CD4-positive, alpha-beta T cell treated with Interferon gamma for 1 hour (primary cell): ENCODE measurements around the gene TP53BP2.

Source experiments
- DNase-seq: peaks from one replicate; pipeline ENCODE4 v3.0.0-alpha.2; 2020

TP53BP2 gene

DNA sequence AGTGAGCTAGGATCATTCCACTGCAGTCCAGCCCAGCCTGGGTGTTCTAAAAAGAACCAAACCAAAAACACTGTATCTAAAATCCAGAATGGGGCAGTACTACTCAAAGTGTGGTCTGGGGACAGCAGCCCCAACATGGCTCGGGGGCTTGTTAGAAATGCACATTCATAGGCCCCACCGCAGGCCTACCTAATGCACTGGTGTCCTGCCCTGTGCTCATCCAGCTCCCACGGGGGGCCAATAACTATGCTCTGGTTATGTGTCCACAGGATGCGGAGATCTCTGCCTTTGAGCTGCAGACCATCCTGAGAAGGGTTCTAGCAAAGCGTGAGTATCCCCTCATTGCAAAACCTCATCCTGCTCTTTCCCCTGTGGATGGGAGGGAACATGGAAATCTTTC, 81.9 kb downstream of the TP53BP2 start:
- no peak for DNase-seq

DNA sequence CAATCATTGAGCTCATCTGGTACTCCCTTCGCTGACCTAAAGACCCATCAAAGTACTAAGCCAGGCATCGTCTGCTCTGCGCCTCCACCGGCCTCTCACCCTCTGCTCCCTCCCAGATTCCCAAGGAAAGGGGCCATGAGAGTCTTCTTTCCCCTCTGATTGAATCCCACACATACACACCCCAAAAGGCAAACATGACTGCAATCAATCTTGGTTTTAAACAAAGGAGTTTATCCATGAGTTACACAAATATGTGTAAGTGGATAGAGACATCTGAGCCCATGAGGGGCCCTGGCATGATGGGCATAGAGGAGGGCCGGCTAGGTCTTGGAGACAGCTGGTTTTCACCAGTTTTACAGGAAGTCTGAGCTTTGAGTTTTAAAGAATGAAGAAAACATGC, 82.5 kb downstream of the TP53BP2 start:
- no peak for DNase-seq

DNA sequence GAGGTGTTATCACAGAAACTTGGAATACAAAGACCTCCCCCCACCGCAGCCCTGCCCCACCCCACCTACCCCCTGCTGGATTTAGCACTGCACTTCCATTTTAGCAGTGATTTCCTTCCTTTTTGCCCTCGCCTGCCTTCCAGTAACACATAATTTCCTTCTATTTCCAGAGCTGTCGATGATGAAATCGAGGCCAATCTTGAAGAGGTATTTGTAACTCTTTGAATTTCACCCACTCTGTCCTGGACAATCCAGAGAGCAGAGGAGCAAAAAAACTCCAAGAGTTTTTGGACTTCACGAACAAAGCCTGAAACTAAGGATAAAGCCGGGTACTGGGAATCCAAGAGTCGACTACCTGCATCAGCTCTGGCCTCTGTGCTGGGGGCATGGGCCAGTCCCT, 84.3 kb downstream of the TP53BP2 start:
- no peak for DNase-seq

DNA sequence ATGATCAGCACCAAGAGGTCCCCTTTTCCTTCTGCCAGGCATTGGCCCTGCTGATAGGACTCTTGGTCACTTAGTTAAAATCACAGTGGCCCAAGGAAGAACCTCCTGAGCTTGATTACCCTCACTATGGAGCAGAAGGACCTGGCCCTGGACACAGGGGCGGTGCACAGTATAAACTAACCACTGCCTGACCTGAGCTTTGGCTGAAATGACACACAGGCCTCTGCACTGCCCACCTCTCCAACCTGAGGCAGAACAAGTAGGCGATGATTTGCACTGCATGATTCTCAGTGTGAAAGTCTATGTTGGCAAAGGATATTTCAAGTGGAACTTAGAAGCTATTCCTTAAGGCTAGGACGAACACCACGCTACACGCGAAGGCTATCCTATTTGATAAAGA, 84.9 kb downstream of the TP53BP2 start:
- DNase-seq: no peak

DNA sequence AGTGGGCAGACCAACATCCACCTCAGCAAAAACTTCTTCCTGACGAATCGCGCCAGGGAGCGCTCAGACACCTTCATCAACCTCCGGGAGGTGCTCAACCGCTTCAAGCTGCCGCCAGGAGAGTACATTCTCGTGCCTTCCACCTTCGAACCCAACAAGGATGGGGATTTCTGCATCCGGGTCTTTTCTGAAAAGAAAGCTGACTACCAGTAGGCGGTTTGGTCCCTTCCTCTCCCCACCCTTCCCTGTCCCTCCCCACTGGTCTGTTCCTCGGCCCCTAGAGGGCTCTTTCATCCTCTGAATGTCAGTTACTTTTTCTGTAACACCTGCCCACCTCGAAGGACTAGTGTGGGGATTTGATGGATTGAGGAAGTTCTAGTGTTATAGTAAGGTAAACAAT, 86.5 kb downstream of the TP53BP2 start:
- no peak for DNase-seq

DNA sequence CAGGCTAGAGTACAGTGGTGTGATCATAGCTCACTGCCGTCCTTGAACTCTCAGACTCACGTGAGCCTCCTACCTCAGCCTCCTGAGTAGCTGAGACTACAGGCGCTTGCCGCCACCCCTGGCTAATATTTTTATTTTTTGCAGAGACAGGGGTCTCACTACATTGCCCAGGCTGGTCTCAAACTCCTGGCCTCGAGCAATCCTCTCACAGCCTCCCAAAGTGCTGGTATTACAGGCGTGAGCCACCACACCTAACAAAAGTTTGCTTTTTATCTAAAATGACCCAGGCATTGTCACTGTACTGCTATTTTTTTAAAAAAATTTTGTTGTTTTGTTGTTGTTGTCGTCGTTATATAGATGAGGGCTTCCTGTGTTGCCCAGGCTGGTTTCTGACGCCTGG, 87.0 kb downstream of the TP53BP2 start:
- no peak for DNase-seq

DNA sequence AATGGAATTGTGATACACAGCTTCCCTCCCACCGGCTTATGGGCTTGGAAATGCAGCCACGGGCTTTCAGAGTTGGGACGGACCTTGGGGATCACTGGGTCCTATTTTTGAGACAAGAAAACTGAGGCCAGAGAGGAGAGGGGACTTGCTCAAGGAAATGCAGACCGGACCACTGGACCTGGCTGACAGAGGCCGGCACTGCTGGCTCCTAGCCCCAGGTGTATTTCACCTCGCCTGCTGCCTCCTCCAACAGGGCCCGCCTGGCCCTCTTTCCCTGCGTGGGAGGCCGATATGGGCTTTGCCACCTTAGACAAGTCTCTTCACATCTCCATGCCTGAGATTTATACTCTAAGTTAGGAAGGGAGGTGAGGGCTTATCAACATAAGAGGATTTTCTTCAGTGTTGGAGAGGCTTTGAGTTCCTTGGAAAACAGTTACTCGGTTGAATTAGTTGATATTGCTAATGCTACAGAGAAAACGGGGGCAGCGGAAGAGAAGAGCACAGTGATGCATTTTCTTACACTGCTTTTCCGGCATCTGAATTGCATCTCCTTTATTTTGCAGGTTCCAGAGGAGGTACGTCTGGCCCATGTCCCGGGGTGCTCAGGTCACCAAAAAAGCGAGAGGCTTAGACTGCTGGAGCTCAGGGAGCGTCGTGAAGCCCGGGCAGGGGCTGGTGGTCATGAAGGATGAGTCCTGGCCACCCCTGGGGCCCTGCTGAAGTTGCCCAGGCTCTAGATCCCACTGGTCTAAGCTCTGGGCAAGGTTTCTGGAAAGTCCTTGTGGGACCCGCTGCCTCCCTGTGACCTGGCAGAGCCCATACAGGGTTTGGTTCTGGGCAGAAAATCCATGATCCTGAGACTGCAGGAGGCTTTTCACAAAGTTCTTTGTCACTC, 88.7 kb downstream of the TP53BP2 start:
- no peak for DNase-seq

DNA sequence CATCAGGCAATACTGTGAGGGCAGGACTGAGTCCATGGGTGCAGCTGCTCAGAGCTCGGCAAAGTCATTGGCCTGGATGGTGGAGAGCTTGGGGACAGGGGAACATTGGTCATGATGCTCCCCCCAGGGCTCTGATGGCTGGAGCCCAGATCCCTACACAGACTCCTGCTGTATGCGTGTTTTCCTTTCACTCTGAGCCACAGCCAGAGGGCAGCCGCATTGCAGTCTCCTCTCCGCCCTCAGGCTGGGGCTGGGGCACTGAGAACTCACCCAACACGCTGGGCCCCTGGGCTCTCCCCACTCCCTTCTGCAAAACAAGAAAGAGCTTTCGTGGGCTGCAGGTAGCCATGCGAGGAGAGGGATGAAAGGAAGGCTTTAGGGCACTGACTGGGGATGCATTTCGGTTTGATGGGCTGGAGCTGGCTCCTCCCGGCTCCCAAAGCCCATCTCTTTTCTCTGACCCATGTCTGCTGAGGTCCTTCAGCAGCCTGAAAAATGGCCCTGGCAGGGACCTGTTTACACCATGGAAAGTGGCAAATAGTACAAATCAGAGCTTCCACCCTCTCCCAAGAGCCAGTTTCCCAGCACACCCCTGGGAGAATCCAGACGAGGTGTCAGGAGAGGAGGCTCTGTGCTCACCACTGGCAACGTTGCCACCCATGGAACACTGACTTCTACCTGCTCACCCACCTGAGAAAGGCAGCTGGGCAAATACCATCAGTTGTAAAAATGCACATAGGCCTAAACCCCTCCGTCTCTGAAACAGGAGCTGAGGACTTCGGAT, 89.6 kb downstream of the TP53BP2 start:
- DNase-seq: no peak

DNA sequence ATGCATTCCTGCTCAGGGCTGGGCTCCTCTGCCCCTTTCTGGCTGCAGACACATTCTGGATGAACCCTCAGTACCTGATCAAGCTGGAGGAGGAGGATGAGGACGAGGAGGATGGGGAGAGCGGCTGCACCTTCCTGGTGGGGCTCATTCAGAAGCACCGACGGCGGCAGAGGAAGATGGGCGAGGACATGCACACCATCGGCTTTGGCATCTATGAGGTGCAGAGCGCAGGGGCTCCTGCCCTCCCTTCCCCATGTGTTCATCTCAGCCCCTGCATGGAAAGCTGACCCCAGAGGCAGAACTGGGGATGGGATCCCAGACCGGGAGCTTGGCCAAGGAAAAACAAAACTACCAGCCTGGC, 90.3 kb downstream of the TP53BP2 start:
- no peak for DNase-seq

DNA sequence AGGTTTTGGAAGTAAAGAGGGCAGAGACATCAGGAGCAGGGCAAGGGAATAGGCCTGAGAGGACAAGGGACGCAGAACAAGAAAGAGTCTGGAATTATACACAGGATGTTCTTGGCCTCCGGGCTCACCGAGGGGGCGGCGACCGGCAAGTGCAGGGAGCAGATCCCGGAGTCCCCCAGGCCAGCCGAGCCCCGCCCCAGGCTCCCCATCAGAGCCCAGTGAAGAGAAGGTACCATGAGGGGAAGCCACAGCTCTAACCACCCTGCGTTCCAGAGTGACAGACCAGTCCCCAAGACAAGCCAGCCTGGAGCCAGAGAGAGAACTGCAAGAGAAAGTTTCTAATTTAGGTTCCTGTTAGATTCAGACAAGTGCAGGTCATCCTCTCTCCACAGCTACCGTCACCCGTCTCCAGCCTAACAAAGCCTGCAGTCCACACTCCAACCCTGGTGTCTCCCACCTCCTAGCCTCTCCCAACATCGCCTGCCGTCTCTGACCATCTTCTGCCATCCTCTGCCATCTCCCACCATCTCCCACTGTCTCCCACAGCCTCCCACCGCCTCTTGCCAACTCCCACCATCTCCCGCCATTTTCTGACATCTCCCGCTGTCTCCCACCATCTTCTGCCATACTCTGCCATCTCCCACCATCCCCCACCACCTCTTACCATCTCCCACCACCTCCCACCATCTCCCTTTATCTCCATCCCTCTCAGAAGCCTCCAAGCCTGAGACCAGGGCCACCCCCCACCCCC, 90.9 kb downstream of the TP53BP2 start:
- DNase-seq: no peak

DNA sequence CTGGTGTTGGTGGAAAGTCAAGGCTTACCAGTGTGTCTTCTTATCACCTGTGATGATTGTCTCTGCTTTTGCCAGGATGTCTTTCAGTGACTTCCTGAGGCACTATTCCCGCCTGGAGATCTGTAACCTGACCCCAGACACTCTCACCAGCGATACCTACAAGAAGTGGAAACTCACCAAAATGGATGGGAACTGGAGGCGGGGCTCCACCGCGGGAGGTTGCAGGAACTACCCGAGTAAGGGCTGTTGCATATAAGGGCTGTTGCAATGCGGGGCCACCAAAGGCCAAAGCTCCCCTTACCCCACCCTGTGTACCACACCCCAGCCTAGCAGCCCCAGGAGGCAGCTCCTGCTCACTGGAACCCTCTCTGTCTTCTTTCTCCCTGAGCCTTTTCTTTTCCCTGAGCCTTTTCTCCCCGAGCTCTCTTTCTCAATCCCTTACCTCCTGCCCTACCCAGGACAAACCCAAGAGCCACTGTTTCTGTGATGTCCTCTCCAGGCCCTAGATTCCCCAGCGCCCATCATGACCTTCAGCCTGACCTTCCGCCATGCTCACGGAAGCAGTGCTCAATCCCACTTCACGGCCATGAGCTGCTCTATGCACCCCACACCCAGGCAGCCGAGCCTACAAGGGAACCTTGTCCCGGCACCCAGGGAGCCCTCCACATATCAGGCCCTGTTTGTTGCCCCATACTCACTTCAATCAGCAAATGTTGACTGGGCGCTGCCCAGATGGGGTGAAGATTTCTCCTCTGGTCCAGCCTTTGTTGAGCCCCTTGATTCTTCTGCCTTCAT, 92.8 kb downstream of the TP53BP2 start:
- no peak for DNase-seq

DNA sequence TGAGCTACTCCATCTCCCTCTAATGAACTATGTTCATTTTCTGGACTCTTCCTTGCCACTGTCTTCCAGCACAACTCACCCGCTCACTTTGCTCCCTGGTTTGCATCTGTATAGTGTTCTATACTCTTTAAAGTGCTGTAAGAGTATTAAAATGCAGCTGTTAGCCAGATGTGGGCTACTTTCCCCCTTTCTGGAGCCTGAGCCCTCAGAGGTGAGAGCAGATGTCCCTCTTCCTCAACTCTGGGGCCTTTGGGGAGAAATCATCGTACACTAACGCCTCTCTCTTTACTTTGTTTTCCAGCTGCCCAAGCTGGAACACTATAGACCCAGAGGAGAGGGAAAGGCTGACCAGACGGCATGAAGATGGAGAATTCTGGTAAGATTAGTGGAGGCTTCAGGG, 94.1 kb downstream of the TP53BP2 start:
- DNase-seq: no peak

DNA sequence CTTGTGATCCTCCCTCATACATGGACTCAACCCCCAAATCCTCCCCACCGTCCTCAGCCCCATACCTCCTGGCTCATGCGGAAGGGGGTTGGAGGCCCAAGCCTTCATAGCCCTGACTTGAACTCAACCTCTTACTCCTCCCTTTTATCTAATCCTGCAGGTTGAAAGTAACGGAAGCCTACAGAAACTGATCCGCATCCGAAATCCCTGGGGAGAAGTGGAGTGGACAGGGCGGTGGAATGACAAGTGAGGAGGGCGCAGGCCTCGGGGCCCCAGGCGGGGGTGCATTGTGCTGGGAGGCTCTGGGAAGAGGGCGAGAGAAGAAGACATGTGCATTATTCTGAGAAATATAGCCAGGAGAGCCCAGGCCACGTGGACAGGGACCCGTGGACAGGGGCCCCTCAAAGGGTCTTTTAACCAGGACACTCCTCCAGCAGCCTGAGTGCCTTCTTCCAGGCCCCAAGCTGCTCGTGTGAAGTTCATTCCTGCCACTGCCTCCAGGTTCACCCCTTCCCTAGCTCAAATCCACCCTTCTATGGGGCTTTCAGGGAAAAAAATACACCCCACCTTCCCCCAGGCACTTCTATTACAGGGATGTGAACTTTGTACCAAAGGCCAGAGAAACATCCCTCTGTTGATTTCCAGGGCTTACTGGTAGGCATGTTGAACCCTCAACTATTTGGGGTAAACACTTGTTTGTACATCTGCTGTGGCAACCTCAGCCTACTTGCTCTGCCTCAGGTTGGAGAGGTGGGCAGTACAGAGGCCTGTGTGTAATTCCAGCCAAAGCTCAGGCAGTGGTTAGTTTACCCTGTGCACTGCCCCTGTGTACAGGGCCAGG, 94.8 kb downstream of the TP53BP2 start:
- DNase-seq: no peak

DNA sequence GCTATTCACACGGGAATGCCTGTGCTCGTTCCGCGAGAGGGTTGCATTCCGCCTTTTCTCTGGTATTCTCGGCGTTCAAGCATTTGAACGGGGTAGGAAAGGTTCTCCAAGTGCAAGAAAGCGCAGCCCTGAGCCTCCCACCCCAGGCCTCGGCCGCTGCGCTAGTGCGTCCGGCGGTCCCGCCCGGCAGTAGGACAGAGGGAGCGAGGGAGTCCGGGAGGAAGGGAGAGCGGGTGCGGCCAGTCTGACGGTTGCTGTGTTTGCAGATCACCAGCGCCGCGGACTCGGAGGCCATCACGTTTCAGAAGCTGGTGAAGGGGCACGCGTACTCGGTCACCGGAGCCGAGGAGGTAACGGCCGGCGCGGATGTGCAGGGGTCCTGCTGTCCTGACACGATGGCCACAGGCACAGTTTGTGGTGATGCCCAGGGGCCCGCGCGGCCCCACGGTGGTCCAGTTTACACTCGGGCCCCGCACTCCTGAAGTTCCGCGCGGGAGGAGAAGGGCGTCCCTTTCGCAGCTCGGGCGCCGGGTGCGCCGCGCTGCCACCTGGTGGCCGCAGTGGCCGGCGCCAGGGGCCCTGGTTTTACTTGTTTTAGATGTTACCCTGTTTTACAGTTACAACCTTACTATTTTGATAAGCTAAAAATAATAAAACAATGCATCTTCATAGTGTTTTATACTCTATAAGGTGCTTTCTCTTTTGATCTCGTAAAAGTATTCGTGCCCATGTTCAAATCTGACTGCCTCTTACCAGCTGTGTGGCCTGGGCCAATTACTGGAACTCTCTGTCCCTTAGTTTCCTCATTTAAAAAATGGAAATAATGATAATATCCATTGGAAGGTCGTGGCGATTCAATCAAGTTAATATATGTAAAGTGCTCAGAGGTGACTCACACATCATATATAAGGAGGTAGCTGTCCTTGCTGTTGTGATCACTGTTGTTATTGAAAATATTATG, 96.7 kb downstream of the TP53BP2 start:
- DNase-seq: peak; percentile 54

DNA sequence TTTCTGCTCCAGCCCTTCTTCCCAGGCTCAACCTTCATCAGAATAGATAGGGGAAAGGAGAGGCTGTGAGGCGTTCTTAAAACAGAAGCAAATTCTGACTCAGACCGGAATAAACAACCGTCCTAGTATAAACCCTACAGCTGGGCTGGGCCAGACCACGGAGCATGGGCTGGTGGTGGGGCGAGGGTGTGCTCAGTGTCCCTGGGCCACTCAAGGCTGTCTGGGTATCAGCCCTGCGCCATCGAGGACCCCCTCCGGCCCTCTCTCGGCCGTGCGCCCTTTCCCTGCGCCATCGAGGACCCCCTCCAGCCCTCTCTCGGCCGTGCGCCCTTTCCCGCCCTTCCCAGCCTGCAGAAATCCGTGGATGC, 97.4 kb downstream of the TP53BP2 start:
- no peak for DNase-seq

DNA sequence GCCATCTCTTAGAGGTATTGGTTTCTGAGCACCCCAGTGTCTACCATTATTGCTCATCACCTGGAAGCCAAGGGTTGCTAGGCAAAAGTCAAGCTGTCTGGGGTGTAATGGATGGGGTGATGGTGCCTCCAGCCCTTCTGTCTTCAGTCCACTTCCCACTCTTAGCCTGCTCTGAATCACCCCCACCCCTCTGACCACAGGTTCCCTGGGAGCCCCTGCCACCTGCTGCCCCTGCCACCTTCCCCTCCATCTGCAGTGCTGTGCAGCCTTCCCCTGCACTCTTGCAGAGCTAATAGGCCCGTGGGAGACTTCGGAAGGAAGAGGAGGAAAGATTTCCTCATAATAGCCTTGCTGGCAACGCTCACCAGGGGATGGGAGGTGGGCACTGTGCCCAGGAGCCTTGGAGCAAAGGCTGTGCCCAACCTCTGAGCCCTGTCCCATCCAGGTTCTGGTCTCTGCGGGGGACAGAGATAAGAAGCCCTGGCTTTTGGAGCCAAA, 97.9 kb downstream of the TP53BP2 start:
- DNase-seq: no peak

DNA sequence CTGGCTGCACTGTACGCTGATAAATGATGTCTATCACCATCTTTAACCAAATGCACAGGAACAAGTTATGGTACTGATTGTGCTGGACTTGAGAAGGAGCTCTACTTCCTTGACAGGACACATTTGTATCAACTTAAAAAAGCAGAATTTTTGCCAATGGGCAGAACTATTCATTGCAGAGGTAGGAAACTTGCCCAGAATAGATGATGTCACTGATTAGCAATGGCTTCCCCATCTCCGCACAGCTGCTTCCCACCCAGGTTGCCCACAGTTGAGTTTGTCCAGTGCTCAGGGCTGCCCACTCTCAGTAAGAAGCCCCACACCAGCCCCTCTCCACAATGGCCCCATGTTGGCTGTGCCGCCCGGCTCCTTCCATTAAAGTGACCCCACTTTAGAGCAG, 100.0 kb downstream of the TP53BP2 start:
- DNase-seq: no peak

DNA sequence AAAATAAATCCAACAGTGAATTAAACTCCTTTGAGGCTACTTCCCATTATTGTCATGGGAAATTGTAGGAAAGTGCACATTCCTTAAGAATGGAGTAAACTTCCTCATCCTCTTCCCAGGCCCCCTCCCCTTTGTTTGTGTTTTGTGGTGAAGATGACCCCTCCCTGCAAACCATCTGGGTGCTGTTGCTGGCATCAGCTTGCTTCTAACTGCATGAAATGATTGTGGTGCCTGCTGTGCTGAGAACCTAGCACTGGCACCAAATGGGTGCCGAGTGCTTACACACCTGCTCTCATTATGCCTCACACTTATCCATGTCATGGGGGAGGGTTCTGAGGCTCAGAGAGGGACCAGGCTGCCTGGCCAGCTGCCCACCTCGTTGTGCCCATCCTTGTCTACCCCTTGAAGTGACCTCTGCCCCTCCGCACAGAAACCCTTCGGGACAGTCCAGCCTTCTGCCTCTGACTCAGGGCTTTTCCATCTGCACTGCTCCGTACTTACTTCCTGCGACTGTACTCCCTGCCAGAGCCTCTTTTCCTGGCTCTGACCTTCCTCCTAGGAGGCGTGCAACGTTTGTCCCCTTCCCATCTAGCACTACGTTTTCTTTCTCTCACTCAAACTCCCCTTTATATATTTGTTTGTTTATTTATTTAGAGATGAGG, 102.8 kb downstream of the TP53BP2 start:
- DNase-seq: no peak

DNA sequence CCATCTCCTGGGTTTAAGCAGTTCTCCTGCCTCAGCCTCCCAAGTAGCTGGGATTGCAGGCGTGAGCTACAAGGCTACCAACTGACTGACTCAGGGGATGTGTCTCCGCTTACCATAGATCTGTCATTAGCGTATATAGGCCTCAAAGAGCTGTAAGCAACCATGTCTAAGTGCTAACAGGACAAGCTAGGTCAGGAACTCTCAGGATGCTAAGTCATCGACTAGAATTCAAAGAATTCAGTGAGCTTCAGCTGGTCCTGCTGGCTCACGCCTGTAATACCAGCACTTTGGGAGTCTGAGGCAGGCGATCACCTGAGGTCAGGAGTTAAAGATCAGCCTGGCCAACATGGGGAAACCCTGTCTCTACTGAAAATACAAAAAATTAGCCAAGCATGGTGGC, 103.9 kb downstream of the TP53BP2 start:
- no peak for DNase-seq
